Upper lobe of right lung (tissue), 1 donor: ENCODE results near the gene NAPB. TPM values are rescaled to one million over a fixed set of nuclear protein-coding genes. Genes with fewer than 3 reads are reported as not detected.

ENCODE experiments used
- ATAC-seq: fragments of 200-7000 bp; cut with Tn5 transposase; one replicate; pipeline ENCODE4 v1.9.1; 2020; ENCODE audit warnings: mild to moderate bottlenecking, moderate library complexity
- DNase-seq: peaks from one replicate; pipeline ENCODE4 v3.0.0-alpha.2; 2020
- H3K27ac ChIP-seq: fragments of 200-600 bp; one replicate; pipeline ENCODE4 v1.8.0; 2022
- H3K27me3 ChIP-seq: fragments of 200-600 bp; one replicate; pipeline ENCODE4 v1.8.0; 2022; ENCODE audit warnings: mild to moderate bottlenecking
- H3K36me3 ChIP-seq: fragments of 200-600 bp; one replicate; pipeline ENCODE4 v1.8.0; 2022
- H3K4me1 ChIP-seq: fragments of 200-600 bp; one replicate; pipeline ENCODE4 v1.8.0; 2022
- H3K4me3 ChIP-seq: fragments of 200-600 bp; one replicate; pipeline ENCODE4 v1.8.0; 2022; ENCODE audit warnings: mild to moderate bottlenecking
- H3K9me3 ChIP-seq: fragments of 200-600 bp; one replicate; pipeline ENCODE4 v1.8.0; 2022
- CTCF ChIP-seq: fragments of 200-600 bp; IDR thresholded peaks from one replicate; pipeline ENCODE4 v1.8.0; 2022; ENCODE audit warnings: antibody characterized with exemption
- intact Hi-C: fragments of 100-400 bp; cut with DNase I; formaldehyde crosslinking; loops from one replicate; pipeline ENCODE4 v1.11.0; 2022
- total RNA-seq: library from RNA; stranded (reverse); fragmentation: NEBNext Ultra II Directional; extraction: Animal tissue kit (Norgen Biotek cat#: 25700); gene quantifications from one replicate; pipeline ENCODE4 v1.2.1, GENCODE V29; 2021
- donor health status: DM: no; HTN: yes; CAD: no; lungs with severe emphysema.

The NAPB gene
- total RNA-seq, 1 donor from 2014 or later, result 10.8 TPM

GRCh38 chr20:23450877-23451276 lies 29.6 kb upstream of the NAPB start:
- no peaks in the 10 kb centered on the region for H3K36me3 ChIP-seq
- peaks cover 8% of the 10 kb centered on the region for H3K27me3 ChIP-seq
- ATAC-seq (no peak), DNase-seq (no peak)
- H3K9me3 ChIP-seq, result no peaks in the 10 kb centered on the region
- intact Hi-C loops, result no loop called here
- no peaks in the 10 kb centered on the region for H3K4me1 ChIP-seq
- H3K4me3 ChIP-seq, result no peak overlapping the region
- TF ChIP-seq CTCF, result no peak
- no peak overlapping the region for H3K27ac ChIP-seq

- Histone ChIP-seq H3K27me3 (peaks cover 8% of the 10 kb centered on the region), H3K36me3 (no peaks in the 10 kb centered on the region), H3K9me3 (no peaks in the 10 kb centered on the region), H3K27ac (no peak overlapping the region), H3K4me1 (no peaks in the 10 kb centered on the region), H3K4me3 (no peak overlapping the region)
- DNase-seq (no peak), ATAC-seq (peak; percentile 23)
- intact Hi-C loops, result no loop called here
- TF ChIP-seq CTCF, result no peak
Measured at GRCh38 chr20:23449421-23449820, 28.1 kb upstream of the NAPB start.

- no peak for DNase-seq
- H3K4me1 ChIP-seq, result no peaks in the 10 kb centered on the region
- H3K27me3 ChIP-seq, result peaks cover under 1% of the 10 kb centered on the region
- no peak overlapping the region for H3K4me3 ChIP-seq
- H3K36me3 ChIP-seq, result no peaks in the 10 kb centered on the region
- intact Hi-C loops, result no loop called here
- TF ChIP-seq CTCF, result no peak
- ATAC-seq, result no peak
- no peak overlapping the region for H3K27ac ChIP-seq
- H3K9me3 ChIP-seq, result no peaks in the 10 kb centered on the region
Measured at GRCh38 chr20:23448167-23448566, 26.9 kb upstream of the NAPB start.

- no peak overlapping the region for H3K27ac ChIP-seq
- DNase-seq, result no peak
- ATAC-seq, result peak; percentile 68
- H3K9me3 ChIP-seq, result no peaks in the 10 kb centered on the region
- H3K4me3 ChIP-seq, result no peak overlapping the region
- H3K4me1 ChIP-seq, result no peaks in the 10 kb centered on the region
- peak; percentile 52 for TF ChIP-seq CTCF
- no peaks in the 10 kb centered on the region for H3K36me3 ChIP-seq
- intact Hi-C loops, result no loop called here
- H3K27me3 ChIP-seq, result no peaks in the 10 kb centered on the region
Measured at GRCh38 chr20:23446505-23446904, 25.2 kb upstream of the NAPB start.

GRCh38 chr20:23445596-23446217 lies 24.4 kb upstream of the NAPB start:
- H3K27me3 ChIP-seq, result no peaks in the 10 kb centered on the region
- H3K9me3 ChIP-seq, result no peaks in the 10 kb centered on the region
- ATAC-seq, result no peak
- no peak for DNase-seq
- no peak for TF ChIP-seq CTCF
- no peaks in the 10 kb centered on the region for H3K4me1 ChIP-seq
- intact Hi-C loops, result no loop called here
- H3K27ac ChIP-seq, result no peak overlapping the region
- no peaks in the 10 kb centered on the region for H3K36me3 ChIP-seq
- no peak overlapping the region for H3K4me3 ChIP-seq

GRCh38 chr20:23444859-23445258 lies 23.6 kb upstream of the NAPB start:
- intact Hi-C loops, result no loop called here
- no peak for ATAC-seq

More at GRCh38 chr20:23444859-23445258, 23.6 kb upstream of the NAPB start:
- H3K4me3 ChIP-seq, result no peak overlapping the region
- H3K27me3 ChIP-seq, result no peaks in the 10 kb centered on the region
- no peaks in the 10 kb centered on the region for H3K36me3 ChIP-seq
- DNase-seq, result no peak
- TF ChIP-seq CTCF, result no peak
- H3K9me3 ChIP-seq, result no peaks in the 10 kb centered on the region
- no peak overlapping the region for H3K27ac ChIP-seq
- no peaks in the 10 kb centered on the region for H3K4me1 ChIP-seq
